OCI-LY1 (cell line): ENCODE results near the gene MTREX.

Source experiments
- CTCF ChIP-seq: fragments of 200-600 bp; sonication (generic), shearing (Covaris generic); IDR thresholded peaks from 2 replicates; pipeline ENCODE4 v1.5.1; 2017; ENCODE audit warnings: mild to moderate bottlenecking, antibody characterized with exemption, low read length, moderate library complexity, mixed read lengths
- EZH2 ChIP-seq: fragments of 200-600 bp; sonication (generic), shearing (Covaris generic); IDR thresholded peaks from 2 replicates; pipeline ENCODE4 v1.8.0; 2017; ENCODE audit warnings: borderline replicate concordance, mixed run types, mild to moderate bottlenecking, antibody characterized with exemption, low read length, moderate library complexity, mixed read lengths

GRCh38 chr5:55441954-55442353, 134.2 kb downstream of the MTREX start:
- TF ChIP-seq EZH2 = no peak
- no peak for TF ChIP-seq CTCF
